Measurements from ENCODE around the gene PTPRN2. TPM values are rescaled to one million over a fixed set of nuclear protein-coding genes. Genes with fewer than 3 reads are reported as not detected.
A peak's percentile ranks its signal among the peaks of the same experiment; 100 is the strongest.

PTPRN2 gene
- polyA plus RNA-seq, 3 donors from 2014 or later, result 1.9 to 3.7 (median 2.2) TPM

GRCh38 chr7:157870644-157871290 lies 716.9 kb downstream of the PTPRN2 start:
- Mint-ChIP-seq H3K27me3 (ENCODE audit: low read depth in 3 of 3) (peaks cover 3 to 4% (median 3%) of the 10 kb centered on the region in 3 donors), H3K4me3 (no peak overlapping the region), H3K27ac (no peak overlapping the region), H3K9me3 (no peaks in the 10 kb centered on the region), H3K4me1 (peaks cover 9 to 10% of the 10 kb centered on the region in 2 donors), H3K36me3 (no peaks in the 10 kb centered on the region)
- DNase-seq, result no peak

GRCh38 chr7:157869793-157870192 lies 717.8 kb downstream of the PTPRN2 start:
- no peak for DNase-seq
- H3K27me3 Mint-ChIP-seq (ENCODE audit: low read depth in 3 of 3), result peaks cover 1 to 4% (median 4%) of the 10 kb centered on the region in 3 donors
- H3K9me3 Mint-ChIP-seq, result peaks cover 0 to 1% (median 0%) of the 10 kb centered on the region in 6 donors
- H3K36me3 Mint-ChIP-seq, result no peaks in the 10 kb centered on the region
- H3K4me1 Mint-ChIP-seq, result peaks cover 4% of the 10 kb centered on the region in 2 donors
- no peak overlapping the region for H3K27ac Mint-ChIP-seq
- no peak overlapping the region for H3K4me3 Mint-ChIP-seq

GRCh38 chr7:157867685-157868305 lies 719.8 kb downstream of the PTPRN2 start:
- Mint-ChIP-seq H3K27me3 (ENCODE audit: low read depth in 3 of 3) (peaks cover 0 to 4% (median 2%) of the 10 kb centered on the region in 3 donors), H3K4me1 (no peaks in the 10 kb centered on the region), H3K9me3 (peaks cover 0 to 1% (median 0%) of the 10 kb centered on the region in 6 donors), H3K36me3 (no peaks in the 10 kb centered on the region), H3K4me3 (no peak overlapping the region), H3K27ac (no peak overlapping the region)
- DNase-seq, result no peak

- no peaks in the 10 kb centered on the region for H3K36me3 Mint-ChIP-seq
- H3K4me3 Mint-ChIP-seq, result no peak overlapping the region
- peak overlapping the region in 1 of 6 donors; percentile 12 for H3K27ac Mint-ChIP-seq
- H3K27me3 Mint-ChIP-seq (ENCODE audit: low read depth in 3 of 3), result peaks cover 0 to 2% (median 2%) of the 10 kb centered on the region in 3 donors
- DNase-seq, result no peak
- H3K9me3 Mint-ChIP-seq, result peaks cover 0 to 1% (median 0%) of the 10 kb centered on the region in 6 donors
- H3K4me1 Mint-ChIP-seq, result no peaks in the 10 kb centered on the region
Observed at GRCh38 chr7:157866336-157866924, 721.2 kb downstream of the PTPRN2 start.

- Mint-ChIP-seq H3K27ac (no peak overlapping the region), H3K27me3 (ENCODE audit: low read depth in 3 of 3) (peaks cover 0 to 2% (median 2%) of the 10 kb centered on the region in 3 donors), H3K9me3 (peaks cover 0 to 1% (median 0%) of the 10 kb centered on the region in 6 donors), H3K4me1 (no peaks in the 10 kb centered on the region), H3K4me3 (no peak overlapping the region), H3K36me3 (no peaks in the 10 kb centered on the region)
- DNase-seq, result no peak
Observed at GRCh38 chr7:157865351-157866165, 722.1 kb downstream of the PTPRN2 start.

GRCh38 chr7:157864911-157865310 lies 722.7 kb downstream of the PTPRN2 start:
- Mint-ChIP-seq H3K4me3 (no peak overlapping the region), H3K9me3 (peaks cover 0 to 1% (median 0%) of the 10 kb centered on the region in 6 donors), H3K27me3 (ENCODE audit: low read depth in 3 of 3) (peaks cover 0 to 2% (median 0%) of the 10 kb centered on the region in 3 donors), H3K36me3 (no peaks in the 10 kb centered on the region), H3K27ac (no peak overlapping the region), H3K4me1 (no peaks in the 10 kb centered on the region)
- no peak for DNase-seq

GRCh38 chr7:157863906-157864810 lies 723.5 kb downstream of the PTPRN2 start:
- Mint-ChIP-seq H3K36me3 (no peaks in the 10 kb centered on the region), H3K4me3 (no peak overlapping the region), H3K4me1 (no peaks in the 10 kb centered on the region), H3K9me3 (peaks cover 0 to 1% (median 0%) of the 10 kb centered on the region in 6 donors), H3K27ac (no peak overlapping the region), H3K27me3 (ENCODE audit: low read depth in 3 of 3) (peaks cover 0 to 2% (median 0%) of the 10 kb centered on the region in 3 donors)
- DNase-seq, result no peak

- Mint-ChIP-seq H3K4me3 (no peak overlapping the region), H3K36me3 (no peaks in the 10 kb centered on the region), H3K9me3 (peaks cover 0 to 1% (median 0%) of the 10 kb centered on the region in 6 donors), H3K27ac (no peak overlapping the region), H3K4me1 (no peaks in the 10 kb centered on the region), H3K27me3 (ENCODE audit: low read depth in 3 of 3) (peaks cover 0 to 2% (median 0%) of the 10 kb centered on the region in 3 donors)
- no peak for DNase-seq
Observed at GRCh38 chr7:157863176-157863575, 724.4 kb downstream of the PTPRN2 start.

GRCh38 chr7:157862731-157863130 lies 724.9 kb downstream of the PTPRN2 start:
- peaks cover 0 to 2% (median 0%) of the 10 kb centered on the region in 3 donors for H3K27me3 Mint-ChIP-seq (ENCODE audit: low read depth in 3 of 3)
- H3K4me1 Mint-ChIP-seq, result no peaks in the 10 kb centered on the region
- H3K9me3 Mint-ChIP-seq, result peaks cover 0 to 1% (median 0%) of the 10 kb centered on the region in 6 donors
- no peaks in the 10 kb centered on the region for H3K36me3 Mint-ChIP-seq
- no peak overlapping the region for H3K4me3 Mint-ChIP-seq
- DNase-seq, result no peak
- H3K27ac Mint-ChIP-seq, result no peak overlapping the region

GRCh38 chr7:157861551-157861950 lies 726.1 kb downstream of the PTPRN2 start:
- no peak overlapping the region for H3K27ac Mint-ChIP-seq
- H3K4me3 Mint-ChIP-seq, result no peak overlapping the region
- peaks cover 0 to 2% (median 0%) of the 10 kb centered on the region in 3 donors for H3K27me3 Mint-ChIP-seq (ENCODE audit: low read depth in 3 of 3)
- H3K9me3 Mint-ChIP-seq, result peaks cover 0 to 1% (median 0%) of the 10 kb centered on the region in 6 donors
- no peak for DNase-seq
- no peaks in the 10 kb centered on the region for H3K4me1 Mint-ChIP-seq
- no peaks in the 10 kb centered on the region for H3K36me3 Mint-ChIP-seq

- peaks cover 0 to 2% (median 0%) of the 10 kb centered on the region in 3 donors for H3K27me3 Mint-ChIP-seq (ENCODE audit: low read depth in 3 of 3)
- peaks cover 0 to 1% (median 0%) of the 10 kb centered on the region in 6 donors for H3K9me3 Mint-ChIP-seq
- DNase-seq, result no peak
- no peak overlapping the region for H3K4me3 Mint-ChIP-seq
- no peak overlapping the region for H3K27ac Mint-ChIP-seq
- no peaks in the 10 kb centered on the region for H3K4me1 Mint-ChIP-seq
- H3K36me3 Mint-ChIP-seq, result no peaks in the 10 kb centered on the region
Observed at GRCh38 chr7:157861031-157861491, 726.6 kb downstream of the PTPRN2 start.

- Mint-ChIP-seq H3K27ac (no peak overlapping the region), H3K36me3 (no peaks in the 10 kb centered on the region), H3K4me3 (no peak overlapping the region), H3K27me3 (ENCODE audit: low read depth in 3 of 3) (no peaks in the 10 kb centered on the region), H3K9me3 (peaks cover 0 to 1% (median 0%) of the 10 kb centered on the region in 6 donors), H3K4me1 (no peaks in the 10 kb centered on the region)
- DNase-seq, result no peak
Observed at GRCh38 chr7:157860406-157860805, 727.2 kb downstream of the PTPRN2 start.

GRCh38 chr7:157859915-157860314 lies 727.7 kb downstream of the PTPRN2 start:
- no peak overlapping the region for H3K4me3 Mint-ChIP-seq
- H3K27ac Mint-ChIP-seq, result no peak overlapping the region
- no peaks in the 10 kb centered on the region for H3K27me3 Mint-ChIP-seq (ENCODE audit: low read depth in 3 of 3)
- H3K36me3 Mint-ChIP-seq, result no peaks in the 10 kb centered on the region
- H3K4me1 Mint-ChIP-seq, result no peaks in the 10 kb centered on the region
- DNase-seq, result no peak
- H3K9me3 Mint-ChIP-seq, result no peaks in the 10 kb centered on the region
